Neural cell (in vitro differentiated cells): ENCODE results near the gene MACROH2A2.

Experiments used
- MXI1 ChIP-seq: fragments of 450-650 bp; conservative IDR thresholded peaks from 2 replicates; pipeline ENCODE4 v1.6.1; 2014; ENCODE audit warnings: antibody characterized with exemption, mild to moderate bottlenecking; ENCODE audit not compliant: poor library complexity, severe bottlenecking
- SMC3 ChIP-seq: fragments of 450-650 bp; conservative IDR thresholded peaks from 2 replicates; pipeline ENCODE4 v1.6.1; 2014; ENCODE audit warnings: antibody characterized with exemption, mild to moderate bottlenecking, moderate library complexity; ENCODE audit not compliant: poor library complexity
- TF ChIP-seq, protein P1 (sequence below): fragments of 450-650 bp; IDR thresholded peaks from 2 replicates; pipeline ENCODE4 v1.5.1; 2014; ENCODE audit warnings: antibody characterized with exemption, mild to moderate bottlenecking, moderate library complexity; ENCODE audit not compliant: poor library complexity, severe bottlenecking

DNA sequence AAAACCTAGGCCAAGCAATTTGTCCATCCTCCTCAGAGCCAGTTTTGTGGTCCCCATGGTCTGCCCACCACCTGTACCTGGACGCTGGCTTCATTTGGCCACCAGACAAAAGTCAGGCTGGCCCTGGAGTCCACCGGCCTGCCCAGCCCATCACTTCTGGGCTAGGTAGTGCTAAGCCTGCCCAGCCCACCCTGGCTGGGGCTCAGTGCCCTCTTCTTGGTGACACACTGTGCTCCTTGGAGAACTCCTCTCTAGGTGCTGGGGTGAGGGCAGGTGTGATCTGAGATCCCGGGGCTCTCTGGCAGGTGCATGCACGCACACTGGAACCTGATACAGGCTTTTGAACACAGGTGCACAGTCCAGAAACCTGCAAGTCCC, 78.9 kb downstream of the MACROH2A2 start:
- TF ChIP-seq SMC3, result no peak
- TF ChIP-seq, protein P1, sequence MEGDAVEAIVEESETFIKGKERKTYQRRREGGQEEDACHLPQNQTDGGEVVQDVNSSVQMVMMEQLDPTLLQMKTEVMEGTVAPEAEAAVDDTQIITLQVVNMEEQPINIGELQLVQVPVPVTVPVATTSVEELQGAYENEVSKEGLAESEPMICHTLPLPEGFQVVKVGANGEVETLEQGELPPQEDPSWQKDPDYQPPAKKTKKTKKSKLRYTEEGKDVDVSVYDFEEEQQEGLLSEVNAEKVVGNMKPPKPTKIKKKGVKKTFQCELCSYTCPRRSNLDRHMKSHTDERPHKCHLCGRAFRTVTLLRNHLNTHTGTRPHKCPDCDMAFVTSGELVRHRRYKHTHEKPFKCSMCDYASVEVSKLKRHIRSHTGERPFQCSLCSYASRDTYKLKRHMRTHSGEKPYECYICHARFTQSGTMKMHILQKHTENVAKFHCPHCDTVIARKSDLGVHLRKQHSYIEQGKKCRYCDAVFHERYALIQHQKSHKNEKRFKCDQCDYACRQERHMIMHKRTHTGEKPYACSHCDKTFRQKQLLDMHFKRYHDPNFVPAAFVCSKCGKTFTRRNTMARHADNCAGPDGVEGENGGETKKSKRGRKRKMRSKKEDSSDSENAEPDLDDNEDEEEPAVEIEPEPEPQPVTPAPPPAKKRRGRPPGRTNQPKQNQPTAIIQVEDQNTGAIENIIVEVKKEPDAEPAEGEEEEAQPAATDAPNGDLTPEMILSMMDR, result no peak
- TF ChIP-seq MXI1, result no peak
